GM12878 (cell line): ENCODE data around the gene BMAL2. TPM values are rescaled to one million over a fixed set of nuclear protein-coding genes. Genes with fewer than 3 reads are reported as not detected.

Experiments
- ATAC-seq: fragments of 200-7000 bp; cut with Tn5 transposase; 3 replicates; pipeline ENCODE4 v1.9.1; 2020; ENCODE audit warnings: mild to moderate bottlenecking, moderate library complexity
- BruUV-seq: library from RNA; stranded (reverse); fragments of 400-500 nt; replicated peaks from 2 replicates; lab custom pipeline; 2021; lab: Mats Ljungman, UMichigan
- CTCF ChIA-PET: fragments of 300-600 bp; sonication (Branson Sonifier 250); formaldehyde crosslinking; extraction: SDS; loops from one replicate; lab custom pipeline; 2021; ENCODE audit warnings: inconsistent platforms; lab: Yijun Ruan, JAX
- POLR2A ChIA-PET: fragments of 350-600 bp; formaldehyde crosslinking; extraction: SDS; loops from one replicate; lab custom pipeline; 2021; ENCODE audit warnings: inconsistent platforms; lab: Charles Lee
- RAD21 ChIA-PET: fragments of 300-600 bp; sonication (Branson Sonifier 250); formaldehyde crosslinking; loops from one replicate; lab custom pipeline; 2023; ENCODE audit warnings: antibody characterized with exemption; ENCODE audit not compliant: unreplicated experiment; lab: Charles Lee
- SMC1A ChIA-PET: fragments of 300-600 bp; sonication (Branson Sonifier 250); formaldehyde crosslinking; loops from one replicate; lab custom pipeline; 2023; ENCODE audit not compliant: unreplicated experiment, uncharacterized antibody; lab: Charles Lee
- DNase-seq: peaks from one replicate; pipeline ENCODE4 v3.0.0-alpha.2; 2011; ENCODE audit warnings: low read depth, low spot score
- FAIRE-seq: peaks from 3 replicates; lab custom pipeline; 2011; peaks lifted over from hg19 to GRCh38; lab: Jason Lieb, UNC
- H2AFZ ChIP-seq: 2 replicates; pipeline ENCODE4 v1.6.0; 2011; ENCODE audit warnings: low read depth, low read length, control low read depth; ENCODE audit not compliant: control insufficient read depth
- H3K27ac ChIP-seq: 2 replicates; pipeline ENCODE4 v1.5.1; 2011; ENCODE audit warnings: control low read depth; ENCODE audit not compliant: control insufficient read depth, insufficient read depth
- H3K27me3 ChIP-seq, 2 experiments: replicated peaks in 1 of 2; 2 replicates each; pipeline versions ENCODE4 v1.6.0 to v1.6.1; 2011; ENCODE audit warnings: low read length in 1 of 2; ENCODE audit not compliant: control insufficient read depth in 2 of 2, insufficient read depth in 2 of 2
- H3K36me3 ChIP-seq, 2 experiments: 2 replicates each; pipeline ENCODE4 v1.5.1; 2011; ENCODE audit warnings: low read length in 1 of 2; ENCODE audit not compliant: control insufficient read depth in 2 of 2, insufficient read depth in 2 of 2
- H3K4me1 ChIP-seq: 2 replicates; pipeline ENCODE4 v1.6.1; 2011; ENCODE audit warnings: mild to moderate bottlenecking, low read length, moderate library complexity, mixed read lengths; ENCODE audit not compliant: control insufficient read depth, insufficient read depth
- H3K4me2 ChIP-seq: 2 replicates; pipeline ENCODE4 v1.6.0; 2011; ENCODE audit warnings: control low read depth; ENCODE audit not compliant: control insufficient read depth, insufficient read depth
- H3K4me3 ChIP-seq: fragments of 200-600 bp; sonication (generic); 2 replicates; pipeline ENCODE4 v1.5.1; 2016
- H3K79me2 ChIP-seq: 2 replicates; pipeline ENCODE4 v1.6.0; 2011; ENCODE audit warnings: low read length; ENCODE audit not compliant: control insufficient read depth, insufficient read depth
- H3K9ac ChIP-seq: 2 replicates; pipeline ENCODE4 v1.8.0; 2011; ENCODE audit warnings: low read length, control low read depth, mixed read lengths; ENCODE audit not compliant: control insufficient read depth, insufficient read depth
- H3K9me3 ChIP-seq: replicated peaks from 3 replicates; pipeline ENCODE4 v1.5.1; 2011; ENCODE audit warnings: mild to moderate bottlenecking, low read length; ENCODE audit not compliant: control insufficient read depth, insufficient read depth
- H4K20me1 ChIP-seq: 2 replicates; pipeline ENCODE4 v1.6.0; 2011; ENCODE audit not compliant: control insufficient read depth, insufficient read depth
- ASH2L ChIP-seq: fragments of 300-600, 200-600 bp; sonication (generic); IDR thresholded peaks from 2 replicates; pipeline ENCODE4 v1.6.1; 2017; ENCODE audit warnings: low read depth, mild to moderate bottlenecking, borderline replicate concordance
- BRCA1 ChIP-seq: IDR thresholded peaks from 2 replicates; pipeline ENCODE4 v1.6.1; 2011; ENCODE audit warnings: low read depth, low read length, improper control_type of control experiment
- EED ChIP-seq: sonication (generic); IDR thresholded peaks from 2 replicates; pipeline ENCODE4 v1.6.1; 2016; ENCODE audit warnings: antibody characterized with exemption, low read depth
- GABPA ChIP-seq: IDR thresholded peaks from 2 replicates; pipeline ENCODE4 v1.6.1; 2014; ENCODE audit warnings: antibody characterized with exemption, low read depth, mild to moderate bottlenecking, inconsistent platforms
- KLF5 ChIP-seq: fragments of 450-650 bp; IDR thresholded peaks from 2 replicates; pipeline ENCODE4 v1.6.1; 2014; ENCODE audit warnings: mild to moderate bottlenecking; ENCODE audit not compliant: partially characterized antibody
- MYC ChIP-seq: IDR thresholded peaks from 2 replicates; pipeline ENCODE4 v1.6.1; 2011; ENCODE audit warnings: mild to moderate bottlenecking, low read length, moderate library complexity, inconsistent platforms; ENCODE audit not compliant: insufficient read depth, insufficient replicate concordance, insufficient read length, severe bottlenecking
- NFYB ChIP-seq: IDR thresholded peaks from 2 replicates; pipeline ENCODE4 v1.6.1; 2011; ENCODE audit warnings: low read depth, mild to moderate bottlenecking, low read length, improper control_type of control experiment, moderate library complexity; ENCODE audit not compliant: insufficient read depth
- NRF1 ChIP-seq: conservative IDR thresholded peaks from 2 replicates; pipeline ENCODE4 v1.6.1; 2011; ENCODE audit warnings: mild to moderate bottlenecking, low read depth, low read length, improper control_type of control experiment
- TCF3 ChIP-seq: IDR thresholded peaks from 2 replicates; pipeline ENCODE4 v1.6.1; 2012; ENCODE audit warnings: low read depth, mild to moderate bottlenecking, low read length, borderline replicate concordance; ENCODE audit not compliant: insufficient read depth
- YBX1 ChIP-seq: fragments of 450-650 bp; IDR thresholded peaks from 2 replicates; pipeline ENCODE4 v1.6.1; 2016; ENCODE audit warnings: antibody characterized with exemption
- ZBED1 ChIP-seq: IDR thresholded peaks from 2 replicates; pipeline ENCODE4 v1.6.1; 2016; ENCODE audit warnings: borderline replicate concordance
- WGBS: methylation state at CpG from one replicate; pipeline ENCODE4 v1.1.6; 2016; ENCODE audit warnings: low lambda C conversion rate; ENCODE audit not compliant: insufficient replicate concordance, insufficient coverage; ENCODE audit errors: missing lambda C conversion rate; 5-methylcytosine and 5-hydroxymethylcytosine counted together
- in situ Hi-C: fragments of 300-500 bp; cut with MboI; formaldehyde crosslinking; loops from 9 replicates; pipeline ENCODE4 v1.14.3; 2018; ENCODE audit warnings: mixed read lengths
- intact Hi-C: fragments of 100-400 bp; cut with micrococcal nuclease; formaldehyde crosslinking; loops from one replicate; pipeline ENCODE4 v1.14.2; 2022; ENCODE audit not compliant: unreplicated experiment
- polyA plus RNA-seq, 11 experiments: library from polyadenylated mRNA; depleted of rRNA in 4 of 11; unstranded in 6 of 11; stranded (reverse) in 5 of 11; fragments of >200 nt; fragmentation: Nextera tagmentation in 4 of 11; fragmentation: Illumina TruSeq in 1 of 11; extraction: Ambion mirVana in 4 of 11; extraction: Trizol in 1 of 11; gene quantifications; 1 replicate in 1 of 11; 2 replicates in 10 of 11; pipeline versions ENCODE4 v1.2.1 to v1.2.3, GENCODE V29; 2011 to 2016; ENCODE audit warnings: inconsistent platforms in 2 of 11, missing spikeins in 2 of 11, low read depth in 1 of 11
- total RNA-seq, 4 experiments: library from RNA; depleted of rRNA in 3 of 4; stranded (reverse); fragments of >200 nt in 3 of 4; fragmentation: Illumina TruSeq in 1 of 4; extraction: Trizol in 1 of 4; gene quantifications; 2 replicates each; pipeline versions ENCODE4 v1.2.1 to v1.2.3, GENCODE V29; 2013 to 2021
- TF ChIP-seq, protein P1 (sequence below): fragments of 450-650 bp; IDR thresholded peaks from 2 replicates; pipeline ENCODE4 v1.6.1; 2017; ENCODE audit warnings: mild to moderate bottlenecking, moderate library complexity
- TF ChIP-seq, protein P2 (sequence below): IDR thresholded peaks from 2 replicates; pipeline ENCODE4 v1.6.1; 2011; ENCODE audit warnings: borderline replicate concordance, low read depth, mild to moderate bottlenecking, moderate library complexity, low read length; ENCODE audit not compliant: insufficient read depth, poor library complexity, severe bottlenecking
- TF ChIP-seq, protein P3 (sequence below): fragments of 450-650 bp; formaldehyde crosslinking; IDR thresholded peaks from 2 replicates; pipeline ENCODE4 v1.4.0; 2020; ENCODE audit warnings: mild to moderate bottlenecking, moderate library complexity

BMAL2 gene
- total and polyA plus RNA-seq, 10 of the 15 experiments (the other 5 are each of a cell fraction or from before 2014, with no cell fraction given) = 7.9 to 53.6 (median 35.5) TPM

DNA sequence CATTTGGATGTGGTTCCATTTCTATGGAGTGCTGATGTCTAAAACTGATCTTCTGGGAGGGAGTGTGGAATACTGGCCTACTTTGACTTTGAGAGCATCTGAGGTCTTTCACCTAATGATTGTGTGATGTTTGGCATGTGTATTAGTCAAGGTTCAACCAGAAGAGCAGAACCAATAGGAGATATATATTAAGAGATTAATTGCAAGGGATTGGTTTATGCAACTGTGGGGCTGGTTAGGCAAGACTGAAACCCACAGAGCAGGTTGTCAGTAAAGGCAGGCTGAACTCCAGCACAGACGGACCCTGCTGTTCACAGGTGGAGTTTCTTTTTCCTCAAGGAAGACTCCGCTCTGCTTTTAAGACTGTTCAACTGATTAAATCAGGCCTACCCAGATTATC, 11.6 kb downstream of the BMAL2 start (continued):
- TF ChIP-seq, protein P1, sequence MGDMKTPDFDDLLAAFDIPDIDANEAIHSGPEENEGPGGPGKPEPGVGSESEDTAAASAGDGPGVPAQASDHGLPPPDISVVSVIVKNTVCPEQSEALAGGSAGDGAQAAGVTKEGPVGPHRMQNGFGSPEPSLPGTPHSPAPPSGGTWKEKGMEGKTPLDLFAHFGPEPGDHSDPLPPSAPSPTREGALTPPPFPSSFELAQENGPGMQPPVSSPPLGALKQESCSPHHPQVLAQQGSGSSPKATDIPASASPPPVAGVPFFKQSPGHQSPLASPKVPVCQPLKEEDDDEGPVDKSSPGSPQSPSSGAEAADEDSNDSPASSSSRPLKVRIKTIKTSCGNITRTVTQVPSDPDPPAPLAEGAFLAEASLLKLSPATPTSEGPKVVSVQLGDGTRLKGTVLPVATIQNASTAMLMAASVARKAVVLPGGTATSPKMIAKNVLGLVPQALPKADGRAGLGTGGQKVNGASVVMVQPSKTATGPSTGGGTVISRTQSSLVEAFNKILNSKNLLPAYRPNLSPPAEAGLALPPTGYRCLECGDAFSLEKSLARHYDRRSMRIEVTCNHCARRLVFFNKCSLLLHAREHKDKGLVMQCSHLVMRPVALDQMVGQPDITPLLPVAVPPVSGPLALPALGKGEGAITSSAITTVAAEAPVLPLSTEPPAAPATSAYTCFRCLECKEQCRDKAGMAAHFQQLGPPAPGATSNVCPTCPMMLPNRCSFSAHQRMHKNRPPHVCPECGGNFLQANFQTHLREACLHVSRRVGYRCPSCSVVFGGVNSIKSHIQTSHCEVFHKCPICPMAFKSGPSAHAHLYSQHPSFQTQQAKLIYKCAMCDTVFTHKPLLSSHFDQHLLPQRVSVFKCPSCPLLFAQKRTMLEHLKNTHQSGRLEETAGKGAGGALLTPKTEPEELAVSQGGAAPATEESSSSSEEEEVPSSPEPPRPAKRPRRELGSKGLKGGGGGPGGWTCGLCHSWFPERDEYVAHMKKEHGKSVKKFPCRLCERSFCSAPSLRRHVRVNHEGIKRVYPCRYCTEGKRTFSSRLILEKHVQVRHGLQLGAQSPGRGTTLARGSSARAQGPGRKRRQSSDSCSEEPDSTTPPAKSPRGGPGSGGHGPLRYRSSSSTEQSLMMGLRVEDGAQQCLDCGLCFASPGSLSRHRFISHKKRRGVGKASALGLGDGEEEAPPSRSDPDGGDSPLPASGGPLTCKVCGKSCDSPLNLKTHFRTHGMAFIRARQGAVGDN = no peak
- TF ChIP-seq ZBED1 = no peak
- TF ChIP-seq NFYB = no peak

DNA sequence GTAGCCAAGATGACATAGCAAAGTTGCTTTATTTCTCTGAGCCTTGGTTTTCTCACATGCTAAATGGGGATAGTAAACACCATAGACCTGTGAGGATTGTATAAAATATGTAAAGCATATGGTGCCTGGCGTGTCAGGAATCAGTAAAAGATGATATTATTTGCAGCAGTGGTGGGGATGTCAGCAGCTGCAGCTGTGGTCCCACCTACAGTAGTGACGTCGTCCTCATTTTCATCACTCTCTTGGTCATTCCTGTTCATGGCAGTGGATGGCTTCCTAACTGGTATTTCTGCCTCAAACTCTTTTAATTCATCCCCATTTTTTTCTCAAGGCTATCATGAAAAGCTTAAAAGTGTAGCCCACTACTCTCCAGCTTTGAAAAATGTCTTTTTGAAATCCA, 12.1 kb downstream of the BMAL2 start:
- no peak overlapping the region for H3K27ac ChIP-seq
- no peak overlapping the region for H3K4me3 ChIP-seq
- H2AFZ ChIP-seq = no peak overlapping the region
- WGBS = 61% methylated on average over 3 of the region's 3 CpGs
- no peaks in the 10 kb centered on the region for H4K20me1 ChIP-seq
- peak; percentile 35 for ATAC-seq
- ChIA-PET SMC1A (interaction anchor here (0.7 to 1.2 kb wide), 5 partner anchors 14 to 38 kb away, joined by 3 to 4 read pairs (median 3); no protein-coding TSS in a partner anchor), RAD21 (no interaction called here), CTCF (interaction anchor here (0.6 to 1.8 kb wide), 5 partner anchors 8 to 848 kb away, joined by 3 to 6 read pairs (median 3); no protein-coding TSS in a partner anchor), POLR2A (no interaction called here)
- in situ Hi-C loops (no loop called here), intact Hi-C loops (no loop called here)
- DNase-seq = no peak
- no peak overlapping the region for H3K4me2 ChIP-seq
- no peak overlapping the region for H3K9ac ChIP-seq
- H3K9me3 ChIP-seq = no peaks in the 10 kb centered on the region
- no peaks in the 10 kb centered on the region for H3K27me3 ChIP-seq
- peaks cover 10% of the 10 kb centered on the region for H3K4me1 ChIP-seq
- BruUV-seq = no TSS peak
- 0 out of 4 replicates have a peak, but pooled peaks cover 0 to 2% of the 10 kb centered on the region in 2 experiments for H3K36me3 ChIP-seq
- peaks cover 93% of the 10 kb centered on the region for H3K79me2 ChIP-seq
- FAIRE-seq = peak; percentile 56
- TF ChIP-seq BRCA1 (no peak), YBX1 (no peak), KLF5 (no peak), ASH2L (no peak), TCF3 (no peak), GABPA (no peak), NRF1 (no peak), EED (no peak), MYC (no peak)
- TF ChIP-seq, protein P2, sequence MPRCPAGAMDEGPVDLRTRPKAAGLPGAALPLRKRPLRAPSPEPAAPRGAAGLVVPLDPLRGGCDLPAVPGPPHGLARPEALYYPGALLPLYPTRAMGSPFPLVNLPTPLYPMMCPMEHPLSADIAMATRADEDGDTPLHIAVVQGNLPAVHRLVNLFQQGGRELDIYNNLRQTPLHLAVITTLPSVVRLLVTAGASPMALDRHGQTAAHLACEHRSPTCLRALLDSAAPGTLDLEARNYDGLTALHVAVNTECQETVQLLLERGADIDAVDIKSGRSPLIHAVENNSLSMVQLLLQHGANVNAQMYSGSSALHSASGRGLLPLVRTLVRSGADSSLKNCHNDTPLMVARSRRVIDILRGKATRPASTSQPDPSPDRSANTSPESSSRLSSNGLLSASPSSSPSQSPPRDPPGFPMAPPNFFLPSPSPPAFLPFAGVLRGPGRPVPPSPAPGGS = no peak
- TF ChIP-seq, protein P3, sequence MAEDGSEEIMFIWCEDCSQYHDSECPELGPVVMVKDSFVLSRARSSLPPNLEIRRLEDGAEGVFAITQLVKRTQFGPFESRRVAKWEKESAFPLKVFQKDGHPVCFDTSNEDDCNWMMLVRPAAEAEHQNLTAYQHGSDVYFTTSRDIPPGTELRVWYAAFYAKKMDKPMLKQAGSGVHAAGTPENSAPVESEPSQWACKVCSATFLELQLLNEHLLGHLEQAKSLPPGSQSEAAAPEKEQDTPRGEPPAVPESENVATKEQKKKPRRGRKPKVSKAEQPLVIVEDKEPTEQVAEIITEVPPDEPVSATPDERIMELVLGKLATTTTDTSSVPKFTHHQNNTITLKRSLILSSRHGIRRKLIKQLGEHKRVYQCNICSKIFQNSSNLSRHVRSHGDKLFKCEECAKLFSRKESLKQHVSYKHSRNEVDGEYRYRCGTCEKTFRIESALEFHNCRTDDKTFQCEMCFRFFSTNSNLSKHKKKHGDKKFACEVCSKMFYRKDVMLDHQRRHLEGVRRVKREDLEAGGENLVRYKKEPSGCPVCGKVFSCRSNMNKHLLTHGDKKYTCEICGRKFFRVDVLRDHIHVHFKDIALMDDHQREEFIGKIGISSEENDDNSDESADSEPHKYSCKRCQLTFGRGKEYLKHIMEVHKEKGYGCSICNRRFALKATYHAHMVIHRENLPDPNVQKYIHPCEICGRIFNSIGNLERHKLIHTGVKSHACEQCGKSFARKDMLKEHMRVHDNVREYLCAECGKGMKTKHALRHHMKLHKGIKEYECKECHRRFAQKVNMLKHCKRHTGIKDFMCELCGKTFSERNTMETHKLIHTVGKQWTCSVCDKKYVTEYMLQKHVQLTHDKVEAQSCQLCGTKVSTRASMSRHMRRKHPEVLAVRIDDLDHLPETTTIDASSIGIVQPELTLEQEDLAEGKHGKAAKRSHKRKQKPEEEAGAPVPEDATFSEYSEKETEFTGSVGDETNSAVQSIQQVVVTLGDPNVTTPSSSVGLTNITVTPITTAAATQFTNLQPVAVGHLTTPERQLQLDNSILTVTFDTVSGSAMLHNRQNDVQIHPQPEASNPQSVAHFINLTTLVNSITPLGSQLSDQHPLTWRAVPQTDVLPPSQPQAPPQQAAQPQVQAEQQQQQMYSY (CRISPR knock-in tag) = no peak
